CD4-positive, alpha-beta T cell treated with Interleukin-12 subunit alpha and Interleukin-12 subunit beta, for 1 hour (primary cell): ENCODE measurements around the gene ITGA3.
A peak's percentile ranks its signal among the peaks of the same experiment; 100 is the strongest.

Experiments used
- DNase-seq: peaks from one replicate; pipeline ENCODE4 v3.0.0-alpha.2; 2020

Gene ITGA3

DNA sequence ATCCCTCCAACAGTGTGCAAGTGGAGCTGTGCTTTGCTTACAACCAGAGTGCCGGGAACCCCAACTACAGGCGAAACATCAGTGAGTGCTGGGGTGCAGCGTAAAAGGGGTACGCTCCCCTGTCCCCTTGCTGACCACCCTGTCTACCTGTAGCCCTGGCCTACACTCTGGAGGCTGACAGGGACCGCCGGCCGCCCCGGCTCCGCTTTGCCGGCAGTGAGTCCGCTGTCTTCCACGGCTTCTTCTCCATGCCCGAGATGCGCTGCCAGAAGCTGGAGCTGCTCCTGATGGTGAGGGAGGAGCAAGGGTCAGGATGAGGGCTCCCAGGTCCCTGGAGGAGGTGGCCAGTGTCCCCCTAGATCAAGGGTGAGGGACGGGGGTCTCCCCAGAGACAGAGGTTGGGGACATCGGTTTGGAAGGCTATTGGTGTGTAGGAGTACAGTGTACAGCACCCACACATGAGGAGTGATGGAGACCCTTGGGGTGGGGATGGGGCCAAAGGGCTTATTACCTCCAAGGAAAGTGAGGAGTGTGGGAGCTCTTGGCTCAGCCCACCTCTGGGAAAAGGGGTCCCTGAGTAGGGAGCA, 19.6 kb downstream of the ITGA3 start:
- no peak for DNase-seq

GRCh38 chr17:50076221-50076590, 20.3 kb downstream of the ITGA3 start:
- DNase-seq = no peak

GRCh38 chr17:50076591-50077235, 20.8 kb downstream of the ITGA3 start:
- DNase-seq = no peak

- DNase-seq = no peak
Observed at GRCh38 chr17:50078430-50078829, 22.5 kb downstream of the ITGA3 start.

GRCh38 chr17:50079334-50080095, 23.6 kb downstream of the ITGA3 start:
- DNase-seq = peak; percentile 20

DNA sequence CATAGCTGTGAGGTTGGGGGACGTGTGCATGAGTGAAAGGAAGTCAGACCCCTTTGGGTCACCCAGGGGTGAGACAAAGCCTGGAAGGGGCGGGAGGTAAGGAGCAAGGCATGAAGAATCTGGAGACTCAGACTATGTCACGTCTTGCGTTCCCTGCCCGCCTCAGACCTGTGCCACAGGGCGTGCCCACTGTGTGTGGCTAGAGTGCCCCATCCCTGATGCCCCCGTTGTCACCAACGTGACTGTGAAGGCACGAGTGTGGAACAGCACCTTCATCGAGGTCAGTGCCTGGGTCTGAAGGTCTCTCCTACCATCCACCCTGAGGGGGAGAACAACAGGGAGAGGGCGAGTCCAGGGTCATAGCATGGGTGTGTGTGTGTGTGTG, 24.2 kb downstream of the ITGA3 start:
- no peak for DNase-seq

- no peak for DNase-seq
Observed at GRCh38 chr17:50080827-50081226, 24.9 kb downstream of the ITGA3 start.

GRCh38 chr17:50081757-50082156, 25.8 kb downstream of the ITGA3 start:
- no peak for DNase-seq

- DNase-seq = peak; percentile 80
Observed at GRCh38 chr17:50087246-50087911, 31.5 kb downstream of the ITGA3 start.

DNA sequence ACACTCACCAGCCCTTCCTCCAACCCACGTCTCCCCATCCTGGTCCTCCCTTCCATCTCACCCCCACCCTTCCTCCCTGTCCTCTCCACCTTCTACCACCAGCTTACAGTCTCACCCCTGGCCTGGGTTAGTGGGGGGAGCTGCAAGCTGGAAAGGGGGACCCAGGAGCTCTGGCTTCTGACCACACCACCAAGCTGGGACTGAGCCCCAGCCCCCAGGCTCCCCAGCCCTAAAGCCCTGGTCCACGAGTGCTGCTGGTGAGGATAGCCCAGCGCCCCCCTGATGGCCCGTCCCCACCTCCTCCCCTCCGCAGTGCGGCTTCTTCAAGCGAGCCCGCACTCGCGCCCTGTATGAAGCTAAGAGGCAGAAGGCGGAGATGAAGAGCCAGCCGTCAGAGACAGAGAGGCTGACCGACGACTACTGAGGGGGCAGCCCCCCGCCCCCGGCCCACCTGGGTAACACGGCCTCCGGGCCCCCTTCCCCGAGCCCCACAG, 32.0 kb downstream of the ITGA3 start:
- DNase-seq = no peak

GRCh38 chr17:50088952-50089825, 33.3 kb downstream of the ITGA3 start:
- DNase-seq = no peak

GRCh38 chr17:50090071-50090470, 34.2 kb downstream of the ITGA3 start:
- no peak for DNase-seq

GRCh38 chr17:50090971-50091917, 35.3 kb downstream of the ITGA3 start:
- no peak for DNase-seq

- DNase-seq = no peak
Observed at GRCh38 chr17:50091918-50092285, 36.0 kb downstream of the ITGA3 start.

GRCh38 chr17:50093246-50093645, 37.3 kb downstream of the ITGA3 start:
- DNase-seq = no peak

DNA sequence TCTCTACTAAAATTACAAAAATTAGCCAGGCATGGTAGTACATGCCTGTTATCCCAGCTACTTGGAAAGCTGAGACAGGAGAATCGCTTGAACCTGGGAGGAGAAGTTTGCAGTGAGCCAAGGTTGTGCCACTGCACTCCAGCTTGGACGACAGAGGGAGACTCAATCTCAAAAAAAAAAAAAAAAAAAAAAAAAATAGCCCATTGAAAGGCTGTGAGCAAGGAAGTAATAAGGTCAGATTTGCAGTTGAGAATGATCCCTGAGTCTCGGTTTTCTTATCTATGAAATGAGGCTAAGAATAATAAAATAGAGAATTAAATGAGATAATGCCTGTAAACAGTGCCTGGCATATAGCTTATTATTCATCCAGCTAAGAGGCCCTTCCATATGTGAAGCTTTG, 37.9 kb downstream of the ITGA3 start:
- DNase-seq = no peak

DNA sequence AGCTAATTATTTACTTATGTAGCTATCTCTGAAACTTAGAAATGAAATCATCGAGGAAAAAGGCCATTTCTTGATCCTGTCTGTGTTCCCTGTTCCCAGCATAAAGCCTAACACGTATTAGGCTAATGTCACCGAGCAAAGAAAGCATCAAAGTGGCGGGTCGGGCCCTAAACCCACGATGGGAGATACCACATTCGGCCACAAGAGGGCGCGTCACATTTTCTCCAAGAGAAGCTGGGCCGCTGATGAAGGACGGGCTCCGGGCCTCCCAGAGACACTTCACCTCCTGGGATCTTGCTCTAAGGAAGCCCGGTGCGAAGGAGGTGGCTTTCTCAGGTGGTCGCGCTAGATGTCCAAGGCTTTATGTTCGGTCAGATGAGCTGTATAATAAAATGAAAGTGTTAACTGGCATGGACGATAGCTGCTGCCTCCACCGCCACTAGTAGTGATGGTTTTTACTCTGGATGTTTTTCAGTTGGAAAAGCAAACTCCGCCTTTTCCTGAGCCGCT, 38.4 kb downstream of the ITGA3 start:
- peak; percentile 90 for DNase-seq

- peak; percentile 97 for DNase-seq
Observed at GRCh38 chr17:50094753-50095619, 39.1 kb downstream of the ITGA3 start, which contains the start of gene PDK2. TSS of gene PDK2 (plus strand) at chr17:50095351. CDS start at chr17:50095436, 85 bp downstream.

DNA sequence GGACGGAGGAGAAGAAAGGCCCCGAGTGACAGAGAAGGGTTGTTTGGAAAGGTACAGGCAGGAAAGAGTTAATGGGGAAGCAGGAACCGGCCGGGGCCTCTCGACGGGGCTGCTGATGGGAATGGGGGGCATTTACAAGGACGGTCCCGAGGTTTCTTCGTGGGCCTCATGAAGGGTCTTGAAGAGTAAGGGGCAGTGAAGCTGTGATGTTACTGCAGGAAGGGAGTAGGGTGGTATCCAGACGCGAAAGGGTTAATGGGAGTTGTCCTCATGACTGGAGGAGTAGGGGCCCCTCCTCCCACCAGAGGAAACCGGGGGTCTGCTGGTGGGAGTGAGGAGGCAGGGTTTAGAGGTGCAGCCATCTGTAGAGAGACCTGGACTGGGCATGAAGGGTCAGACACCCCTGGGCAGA, 39.7 kb downstream of the ITGA3 start:
- no peak for DNase-seq

- no peak for DNase-seq
Observed at GRCh38 chr17:50096092-50096491, 40.2 kb downstream of the ITGA3 start.
